HG02678 (cell line): Measurements from ENCODE around the gene GATAD2B.
A peak's percentile ranks its signal among the peaks of the same experiment; 100 is the strongest.

ENCODE experiments used
- ATAC-seq: cut with Tn5 transposase; IDR thresholded peaks from one replicate; pipeline ENCODE4 v1.9.1; 2021; ENCODE audit warnings: mild to moderate bottlenecking, moderate library complexity; ENCODE audit not compliant: unreplicated experiment

GATAD2B gene

GRCh38 chr1:153951801-153952200, 29.0 kb upstream of the GATAD2B start:
- no peak for ATAC-seq

DNA sequence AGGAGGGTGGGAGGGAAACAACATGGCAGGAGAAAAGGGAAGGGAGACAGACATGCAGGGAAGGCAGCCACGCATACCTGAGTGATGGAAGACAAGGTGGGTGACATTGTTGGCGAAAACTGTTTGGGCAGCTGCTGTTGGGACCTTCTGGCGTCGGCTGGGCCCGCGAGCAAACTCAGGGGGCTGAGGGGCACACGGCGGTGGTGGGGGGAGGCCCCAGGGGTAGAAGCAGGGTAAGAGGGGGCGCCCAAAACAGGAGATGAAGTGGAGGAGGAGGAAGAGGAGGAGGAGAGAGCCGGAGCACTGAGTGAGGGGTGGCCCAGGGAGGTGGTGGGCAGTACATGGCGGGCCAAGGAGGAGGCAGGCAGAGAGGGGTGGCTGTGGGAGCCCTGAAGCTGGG, 28.4 kb upstream of the GATAD2B start:
- no peak for ATAC-seq

GRCh38 chr1:153946622-153947241, 24.0 kb upstream of the GATAD2B start, which contains the start of gene DENND4B:
DENND4B (minus strand) TSS chr1:153946718; CDS start chr1:153944374, 2,344 bp downstream.
- peak; percentile 75 for ATAC-seq

DNA sequence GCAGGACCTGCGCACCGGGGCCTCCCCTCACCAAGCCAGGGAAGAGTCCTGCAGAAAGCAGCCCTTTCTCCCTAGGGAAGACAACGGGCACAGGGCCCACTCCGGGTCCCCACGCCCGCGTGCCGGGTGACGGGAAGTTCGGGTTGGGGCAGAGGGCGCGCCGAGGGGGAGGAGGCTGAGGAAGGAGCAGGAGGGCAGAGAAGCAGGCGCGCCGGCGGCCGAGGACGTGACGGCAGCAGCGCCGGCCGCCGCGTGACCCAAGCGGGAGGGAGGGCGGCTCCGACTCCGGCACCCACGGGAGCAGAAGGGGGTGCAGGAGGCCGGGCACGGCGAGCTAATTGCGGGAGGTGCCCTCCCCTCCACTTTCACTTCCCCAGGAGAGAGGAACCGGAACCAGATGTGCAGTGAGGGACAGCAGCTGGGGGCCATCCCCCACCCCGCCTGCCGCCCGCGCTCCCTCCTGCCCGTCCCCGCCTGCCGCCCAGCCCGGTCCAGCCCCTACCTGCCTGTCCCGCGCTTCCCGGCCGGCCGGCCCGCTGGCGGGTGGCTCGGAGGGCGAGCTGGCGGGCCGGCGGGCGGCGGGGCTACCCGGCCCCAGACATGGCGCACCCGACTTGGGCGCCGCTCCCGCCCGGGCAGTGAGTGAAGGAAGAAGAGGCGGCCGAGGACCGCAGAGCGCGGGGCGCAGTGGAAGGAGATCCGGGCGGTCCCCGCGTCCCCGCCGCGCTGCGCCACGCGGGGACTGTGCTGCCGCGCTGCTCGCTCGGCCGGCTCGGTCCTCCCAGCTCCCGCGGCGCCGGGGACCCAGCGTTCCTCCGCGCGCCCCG, 23.2 kb upstream of the GATAD2B start:
- peak; percentile 69 for ATAC-seq

GRCh38 chr1:153945131-153945794, 22.5 kb upstream of the GATAD2B start:
- ATAC-seq, result peak; percentile 20

DNA sequence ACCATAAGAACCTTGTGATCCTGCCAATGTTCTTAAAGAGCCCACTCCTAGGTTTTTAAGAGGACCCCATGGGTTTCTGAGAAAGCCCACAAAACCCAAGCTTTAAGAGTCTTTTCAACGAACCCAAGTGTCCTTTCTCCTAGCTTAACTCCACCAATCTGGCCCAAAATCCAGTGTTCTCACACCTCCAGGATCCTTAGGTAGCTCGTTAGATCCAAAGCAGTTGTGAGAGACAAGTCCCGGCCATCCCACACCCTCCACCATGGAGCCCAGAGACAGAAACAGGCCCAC, 22.0 kb upstream of the GATAD2B start:
- ATAC-seq, result no peak

DNA sequence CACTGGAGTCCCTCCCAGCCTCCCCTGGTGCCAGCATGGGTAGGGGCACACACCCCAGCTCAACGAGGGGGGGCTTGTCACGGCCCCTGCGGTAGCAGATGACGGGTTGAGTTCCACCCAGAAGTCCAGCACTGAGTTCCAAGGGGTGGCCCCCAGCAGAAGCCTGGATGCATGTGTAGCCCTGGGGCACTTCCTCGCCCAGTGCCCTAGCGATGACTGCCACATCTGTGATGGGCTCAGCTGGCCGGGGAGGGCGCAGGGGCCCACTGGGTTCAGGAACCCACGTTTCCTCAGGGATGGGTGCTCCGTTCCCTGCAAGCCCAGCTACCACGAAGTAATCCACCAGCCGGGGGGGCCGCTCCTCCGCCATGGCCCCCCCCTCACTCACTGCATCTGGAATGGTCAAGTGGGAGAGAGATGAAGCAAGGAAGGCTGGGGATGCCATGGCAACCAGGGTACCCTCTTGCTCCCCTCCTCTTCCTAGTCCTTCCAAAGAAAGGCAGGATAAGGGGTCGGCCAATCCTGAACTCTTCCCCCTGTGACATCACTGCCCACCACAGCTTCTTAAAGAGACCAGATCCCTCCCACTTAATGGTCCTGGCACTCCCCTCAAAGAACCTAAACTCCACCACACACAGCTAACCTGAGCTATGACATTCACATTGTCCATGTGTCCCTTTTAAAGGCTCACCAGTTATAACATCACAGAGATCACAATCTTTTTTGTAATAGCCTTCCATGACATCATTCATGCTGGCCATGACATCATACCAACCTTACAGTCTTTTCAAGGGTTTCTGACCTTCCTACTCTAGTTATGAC, 21.4 kb upstream of the GATAD2B start:
- no peak for ATAC-seq

GRCh38 chr1:153942766-153943549, 20.2 kb upstream of the GATAD2B start:
- no peak for ATAC-seq

- no peak for ATAC-seq
Measured at GRCh38 chr1:153941826-153942725, 19.3 kb upstream of the GATAD2B start.

- no peak for ATAC-seq
Measured at GRCh38 chr1:153940756-153941155, 18.0 kb upstream of the GATAD2B start.

DNA sequence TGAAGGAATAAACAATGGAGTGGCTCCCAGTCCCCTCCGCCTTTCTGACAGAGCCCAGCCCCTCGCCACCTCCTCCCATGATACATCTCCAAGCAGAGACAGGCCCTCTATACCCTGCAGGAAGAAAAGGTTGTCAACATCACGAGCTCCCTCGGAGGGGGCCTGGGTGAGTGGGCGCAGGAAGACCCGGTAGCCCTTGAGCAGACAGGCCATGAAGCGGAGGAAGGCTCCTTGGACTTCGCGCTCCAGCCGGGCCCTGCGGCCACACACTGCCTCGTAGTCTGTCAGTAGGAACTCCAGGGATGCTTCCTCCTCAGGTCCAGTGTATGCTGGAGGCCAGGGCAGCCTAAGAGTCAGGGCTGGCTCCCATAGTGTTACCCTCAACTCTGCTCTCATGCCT, 16.7 kb upstream of the GATAD2B start:
- no peak for ATAC-seq

- ATAC-seq, result no peak
Measured at GRCh38 chr1:153938996-153939395, 16.2 kb upstream of the GATAD2B start.

DNA sequence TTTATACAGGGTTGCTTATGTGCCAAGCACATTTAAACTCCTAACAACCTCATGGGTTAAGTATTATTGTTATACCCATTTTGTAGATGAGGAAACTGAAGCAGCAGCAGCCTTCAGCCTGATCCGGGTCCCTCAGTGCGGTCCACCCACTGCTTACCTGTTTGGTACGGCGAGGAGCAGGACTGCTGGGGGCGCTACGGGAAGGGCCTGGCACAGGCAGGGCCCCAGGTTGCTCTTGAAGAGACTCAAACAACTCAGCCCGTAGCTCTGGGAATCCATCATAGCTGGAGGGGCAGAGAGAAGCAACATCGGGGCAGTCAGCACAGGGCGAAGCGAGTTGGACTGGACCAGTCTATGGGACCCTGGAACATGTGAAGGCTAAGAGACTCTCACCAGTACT, 14.6 kb upstream of the GATAD2B start:
- no peak for ATAC-seq

GRCh38 chr1:153936011-153936802, 13.4 kb upstream of the GATAD2B start:
- no peak for ATAC-seq

GRCh38 chr1:153934746-153935145, 12.0 kb upstream of the GATAD2B start:
- ATAC-seq, result no peak

DNA sequence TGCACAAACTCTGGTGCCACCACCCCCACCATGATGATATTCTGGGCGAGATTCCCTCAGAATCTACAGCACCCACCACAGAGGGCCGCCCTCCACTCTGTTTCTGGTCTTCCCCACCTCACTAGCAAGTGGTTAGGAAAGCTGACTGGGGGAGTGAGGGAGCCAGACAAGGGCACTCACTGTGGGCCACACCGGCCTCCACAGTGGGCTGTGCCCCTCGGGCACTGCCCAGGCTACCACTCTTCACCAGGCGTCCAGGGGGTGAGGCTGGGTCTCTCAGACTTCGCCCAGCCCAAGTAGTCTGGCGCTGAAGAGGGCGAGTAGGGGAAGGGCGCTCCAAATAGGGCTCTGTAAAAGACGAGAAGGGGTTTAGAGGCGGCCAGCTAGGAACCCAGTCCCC, 11.2 kb upstream of the GATAD2B start:
- ATAC-seq, result no peak

DNA sequence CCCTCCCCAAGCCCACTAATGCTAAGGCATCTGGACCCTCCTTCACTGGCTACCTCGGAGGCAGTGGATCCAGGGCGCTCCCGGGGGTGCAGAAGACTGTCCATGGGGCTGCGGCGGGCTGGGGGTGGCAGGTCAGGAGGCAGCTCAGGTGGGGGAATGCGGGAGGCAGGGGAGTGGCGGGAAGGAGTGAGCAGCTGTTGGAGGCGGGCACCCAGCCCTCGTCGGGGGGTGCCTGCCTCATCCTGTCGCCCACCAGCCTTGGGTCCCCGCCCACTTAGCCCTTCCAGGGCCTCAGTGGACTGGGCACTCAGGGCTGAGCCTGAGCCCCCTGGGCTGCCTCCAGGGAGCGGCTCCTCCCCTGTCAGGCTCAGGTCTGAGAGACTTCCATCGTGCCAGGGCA, 10.7 kb upstream of the GATAD2B start:
- ATAC-seq, result no peak
